ENCODE data around the gene GALNT9. TPM values are rescaled to one million over a fixed set of nuclear protein-coding genes. Genes with fewer than 3 reads are reported as not detected.

GALNT9 gene
- polyA plus RNA-seq, 1 of the 3 experiments (the other 2 are of a cell fraction): not detected

GRCh38 chr12:132201391-132202120, 127.8 kb downstream of the GALNT9 start:
- Histone ChIP-seq H3K9ac (no peak overlapping the region), H3F3A (replicated peaks; ENCODE audit: insufficient read depth) (no peaks in the 10 kb centered on the region), H3K4me1 (ENCODE audit: control insufficient read depth in 1 of 2, insufficient read depth in 2 of 2, low read depth in 1 of 2, low read length in 1 of 2) (no peaks in the 10 kb centered on the region), H3K9me2 (no peaks in the 10 kb centered on the region), H3K27ac (ENCODE audit: low read depth in 2 of 2, low read length in 1 of 2) (no peak overlapping the region), H3K9me3 (no peaks in the 10 kb centered on the region), H3K27me3 (ENCODE audit: insufficient read depth) (peaks cover 98% of the 10 kb centered on the region), H3K79me2 (ENCODE audit: insufficient read depth) (no peaks in the 10 kb centered on the region), H4K20me1 (ENCODE audit: insufficient read depth) (no peaks in the 10 kb centered on the region), H3K4me2 (no peak overlapping the region), H2AFZ (ENCODE audit: low read depth) (no peak overlapping the region), H3K36me3 (replicated peaks in 1 of 2; ENCODE audit: control insufficient read depth in 1 of 2, insufficient read depth in 2 of 2, low read length in 1 of 2) (no peaks in the 10 kb centered on the region), H3K4me3 (ENCODE audit: low read depth in 2 of 2, low read length in 1 of 2) (no peak overlapping the region)
- POLR2A ChIA-PET: no interaction called here
- no peak for DNase-seq
- TF ChIP-seq ZBTB33 (IDR thresholded peaks at IDR 0.05; ENCODE audit: borderline replicate concordance, low read depth): no peak
- TF ChIP-seq NFIC (IDR thresholded peaks at IDR 0.05; ENCODE audit: borderline replicate concordance): no peak
- no peak for TF ChIP-seq EP300 (IDR thresholded peaks at IDR 0.05; ENCODE audit: borderline replicate concordance in 1 of 2, low read depth in 1 of 2, low read length in 1 of 2)
- TF ChIP-seq CHD2 (IDR thresholded peaks at IDR 0.05; ENCODE audit: low read length, partially characterized antibody): no peak
- TF ChIP-seq PBX3 (IDR thresholded peaks at IDR 0.05): no peak
- TF ChIP-seq ELF1 (IDR thresholded peaks at IDR 0.05): no peak
- TF ChIP-seq REST (IDR thresholded peaks at IDR 0.05; ENCODE audit: low read depth, low read length): no peak
- no peak for TF ChIP-seq CTCF (IDR thresholded peaks at IDR 0.05)
- CTCF ChIA-PET: no interaction called here
- WGBS (ENCODE audit: low lambda C conversion rate): 20% methylated on average over 12 of the region's 23 CpGs

Measured in SK-N-SH (cell line).